ENCODE data around the gene GPHN. TPM values are rescaled to one million over a fixed set of nuclear protein-coding genes. Genes with fewer than 3 reads are reported as not detected.

GPHN gene
- polyA plus RNA-seq (2012; ENCODE audit: missing spikeins), result 42.5 TPM

- TF ChIP-seq POLR2AphosphoS5 (IDR thresholded peaks at IDR 0.05; ENCODE audit: low read depth, low read length), result peak; percentile 91
- peak; percentile 78 for TF ChIP-seq TAF1 (IDR thresholded peaks at IDR 0.05; ENCODE audit: borderline replicate concordance, low read depth, low read length)
- TF ChIP-seq POLR2A (IDR thresholded peaks at IDR 0.05; ENCODE audit: low read depth, low read length), result peak; percentile 92
- FAIRE-seq (peak; percentile 99), DNase-seq (ENCODE audit: insufficient read length) (peak; percentile 66)
Measured at GRCh38 chr14:66507722-66508546, at the start of gene GPHN. Gene GPHN (plus strand): TSS chr14:66508147.

GRCh38 chr14:66459603-66460002 lies 48.3 kb upstream of the GPHN start:
- TF ChIP-seq POLR2AphosphoS5 (IDR thresholded peaks at IDR 0.05; ENCODE audit: low read depth, low read length) (no peak), POLR2A (IDR thresholded peaks at IDR 0.05; ENCODE audit: low read depth, low read length) (no peak), TAF1 (IDR thresholded peaks at IDR 0.05; ENCODE audit: borderline replicate concordance, low read depth, low read length) (no peak)
- FAIRE-seq, result no peak
- no peak for DNase-seq (ENCODE audit: insufficient read length)

- DNase-seq (ENCODE audit: insufficient read length) (no peak), FAIRE-seq (no peak)
- TF ChIP-seq POLR2AphosphoS5 (IDR thresholded peaks at IDR 0.05; ENCODE audit: low read depth, low read length) (no peak), POLR2A (IDR thresholded peaks at IDR 0.05; ENCODE audit: low read depth, low read length) (no peak), TAF1 (IDR thresholded peaks at IDR 0.05; ENCODE audit: borderline replicate concordance, low read depth, low read length) (no peak)
Measured at GRCh38 chr14:66464261-66464660, 43.7 kb upstream of the GPHN start.

- no peak for FAIRE-seq
- no peak for DNase-seq (ENCODE audit: insufficient read length)
- TF ChIP-seq POLR2AphosphoS5 (IDR thresholded peaks at IDR 0.05; ENCODE audit: low read depth, low read length) (no peak), POLR2A (IDR thresholded peaks at IDR 0.05; ENCODE audit: low read depth, low read length) (no peak), TAF1 (IDR thresholded peaks at IDR 0.05; ENCODE audit: borderline replicate concordance, low read depth, low read length) (no peak)
Measured at GRCh38 chr14:66468778-66469367, 39.1 kb upstream of the GPHN start.

GRCh38 chr14:66471584-66471983 lies 36.4 kb upstream of the GPHN start:
- DNase-seq (ENCODE audit: insufficient read length), result no peak
- no peak for FAIRE-seq
- TF ChIP-seq TAF1 (IDR thresholded peaks at IDR 0.05; ENCODE audit: borderline replicate concordance, low read depth, low read length) (no peak), POLR2AphosphoS5 (IDR thresholded peaks at IDR 0.05; ENCODE audit: low read depth, low read length) (no peak), POLR2A (IDR thresholded peaks at IDR 0.05; ENCODE audit: low read depth, low read length) (no peak)

GRCh38 chr14:66472251-66472650 lies 35.7 kb upstream of the GPHN start:
- TF ChIP-seq POLR2AphosphoS5 (IDR thresholded peaks at IDR 0.05; ENCODE audit: low read depth, low read length) (no peak), TAF1 (IDR thresholded peaks at IDR 0.05; ENCODE audit: borderline replicate concordance, low read depth, low read length) (no peak), POLR2A (IDR thresholded peaks at IDR 0.05; ENCODE audit: low read depth, low read length) (no peak)
- DNase-seq (ENCODE audit: insufficient read length), result no peak
- no peak for FAIRE-seq

- FAIRE-seq (no peak), DNase-seq (ENCODE audit: insufficient read length) (no peak)
- TF ChIP-seq TAF1 (IDR thresholded peaks at IDR 0.05; ENCODE audit: borderline replicate concordance, low read depth, low read length) (no peak), POLR2AphosphoS5 (IDR thresholded peaks at IDR 0.05; ENCODE audit: low read depth, low read length) (no peak), POLR2A (IDR thresholded peaks at IDR 0.05; ENCODE audit: low read depth, low read length) (no peak)
Measured at GRCh38 chr14:66473223-66473622, 34.7 kb upstream of the GPHN start.

- DNase-seq (ENCODE audit: insufficient read length) (no peak), FAIRE-seq (no peak)
- TF ChIP-seq POLR2A (IDR thresholded peaks at IDR 0.05; ENCODE audit: low read depth, low read length) (no peak), TAF1 (IDR thresholded peaks at IDR 0.05; ENCODE audit: borderline replicate concordance, low read depth, low read length) (no peak)
Measured at GRCh38 chr14:66476964-66477363, 31.0 kb upstream of the GPHN start.

- DNase-seq (ENCODE audit: insufficient read length) (no peak), FAIRE-seq (peak; percentile 56)
- TF ChIP-seq POLR2AphosphoS5 (IDR thresholded peaks at IDR 0.05; ENCODE audit: low read depth, low read length) (no peak), POLR2A (IDR thresholded peaks at IDR 0.05; ENCODE audit: low read depth, low read length) (no peak)
Measured at GRCh38 chr14:66477567-66477966, 30.4 kb upstream of the GPHN start.

- TF ChIP-seq POLR2A (IDR thresholded peaks at IDR 0.05; ENCODE audit: low read depth, low read length), result no peak
- no peak for TF ChIP-seq TAF1 (IDR thresholded peaks at IDR 0.05; ENCODE audit: borderline replicate concordance, low read depth, low read length)
- no peak for TF ChIP-seq POLR2AphosphoS5 (IDR thresholded peaks at IDR 0.05; ENCODE audit: low read depth, low read length)
- no peak for DNase-seq (ENCODE audit: insufficient read length)
- FAIRE-seq, result no peak
Measured at GRCh38 chr14:66482873-66483272, 25.1 kb upstream of the GPHN start.

GRCh38 chr14:66483322-66483721 lies 24.6 kb upstream of the GPHN start:
- DNase-seq (ENCODE audit: insufficient read length), result no peak
- FAIRE-seq, result no peak
- TF ChIP-seq TAF1 (IDR thresholded peaks at IDR 0.05; ENCODE audit: borderline replicate concordance, low read depth, low read length), result no peak
- no peak for TF ChIP-seq POLR2A (IDR thresholded peaks at IDR 0.05; ENCODE audit: low read depth, low read length)
- TF ChIP-seq POLR2AphosphoS5 (IDR thresholded peaks at IDR 0.05; ENCODE audit: low read depth, low read length), result no peak

- no peak for TF ChIP-seq TAF1 (IDR thresholded peaks at IDR 0.05; ENCODE audit: borderline replicate concordance, low read depth, low read length)
- TF ChIP-seq POLR2A (IDR thresholded peaks at IDR 0.05; ENCODE audit: low read depth, low read length), result no peak
- TF ChIP-seq POLR2AphosphoS5 (IDR thresholded peaks at IDR 0.05; ENCODE audit: low read depth, low read length), result no peak
- DNase-seq (ENCODE audit: insufficient read length) (no peak), FAIRE-seq (no peak)
Measured at GRCh38 chr14:66485029-66485428, 22.9 kb upstream of the GPHN start.
